HG03432 (cell line): ENCODE data around the gene IGSF5.
"Not testable (repeated sequence)": the region's sequence is repeated elsewhere in the genome, so short reads cannot be mapped to it uniquely, and the experiment has no call there.

Source experiments
- ATAC-seq: cut with Tn5 transposase; IDR thresholded peaks from one replicate; pipeline ENCODE4 v1.9.1; 2021; ENCODE audit warnings: mild to moderate bottlenecking, moderate library complexity; ENCODE audit not compliant: unreplicated experiment

Gene IGSF5

GRCh38 chr21:39737376-39738000, 7.5 kb upstream of the IGSF5 start:
- ATAC-seq, result no peak

DNA sequence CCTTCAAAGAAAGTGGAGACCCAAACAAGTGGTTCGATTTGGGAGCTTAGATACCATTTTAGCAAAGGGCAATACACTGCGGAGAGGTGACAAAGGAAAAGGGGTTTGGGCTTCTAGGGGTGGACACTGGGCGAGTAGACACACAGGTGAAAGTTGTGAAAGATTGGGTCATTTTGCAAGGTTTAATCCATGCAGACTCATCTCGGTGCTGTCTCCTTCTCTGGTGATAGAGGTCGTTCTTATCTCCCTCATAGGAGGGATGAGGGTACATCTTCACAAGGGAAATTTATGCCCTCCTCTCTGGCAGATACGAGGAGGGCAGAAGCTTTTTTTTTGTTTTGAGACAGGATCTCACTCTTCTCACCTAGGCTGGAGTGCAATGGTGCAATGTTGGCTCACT, 6.4 kb upstream of the IGSF5 start:
- no peak for ATAC-seq

DNA sequence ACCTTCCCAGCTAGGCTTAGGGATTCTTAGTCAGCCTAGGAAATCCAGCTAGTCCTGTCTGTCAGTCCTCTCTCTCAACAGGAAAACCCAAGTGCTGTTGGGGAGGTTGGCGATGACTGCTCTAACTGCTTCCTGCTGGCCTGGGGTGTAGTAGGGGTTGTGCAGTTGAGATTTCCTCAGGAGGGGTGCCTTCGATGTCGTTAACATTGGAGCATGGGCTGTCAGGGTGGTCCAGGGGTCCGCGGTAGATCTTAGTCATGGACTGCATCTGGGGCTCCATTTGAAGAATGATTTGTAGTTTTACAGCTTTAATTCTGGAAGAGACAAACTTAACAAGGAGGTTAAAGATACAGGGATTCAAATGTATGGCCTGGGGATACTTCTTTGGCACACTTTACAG, 5.5 kb upstream of the IGSF5 start:
- not testable (repeated sequence) for ATAC-seq

DNA sequence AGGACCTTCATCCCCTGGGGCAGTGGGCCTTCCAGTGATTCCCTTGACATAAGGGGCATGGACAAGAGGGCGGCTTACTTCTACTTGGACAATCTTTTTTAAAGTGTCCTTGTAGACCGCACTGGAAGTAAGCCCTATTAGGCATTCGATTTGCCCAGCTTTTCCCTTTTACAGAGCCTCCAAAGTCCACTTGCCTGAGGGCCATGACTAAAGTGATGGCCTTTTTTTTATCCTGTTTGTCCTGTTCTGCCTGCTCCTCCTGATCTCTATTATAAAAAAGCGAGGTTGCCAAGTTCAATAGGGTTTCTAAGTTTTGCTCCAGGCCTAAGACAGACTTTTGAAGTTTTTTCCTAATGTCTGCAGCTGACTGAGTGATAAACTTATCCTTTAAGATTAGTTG, 2.4 kb upstream of the IGSF5 start:
- not testable (repeated sequence) for ATAC-seq

GRCh38 chr21:39745332-39745731, 349 bp downstream of the IGSF5 start:
- not testable (repeated sequence) for ATAC-seq

DNA sequence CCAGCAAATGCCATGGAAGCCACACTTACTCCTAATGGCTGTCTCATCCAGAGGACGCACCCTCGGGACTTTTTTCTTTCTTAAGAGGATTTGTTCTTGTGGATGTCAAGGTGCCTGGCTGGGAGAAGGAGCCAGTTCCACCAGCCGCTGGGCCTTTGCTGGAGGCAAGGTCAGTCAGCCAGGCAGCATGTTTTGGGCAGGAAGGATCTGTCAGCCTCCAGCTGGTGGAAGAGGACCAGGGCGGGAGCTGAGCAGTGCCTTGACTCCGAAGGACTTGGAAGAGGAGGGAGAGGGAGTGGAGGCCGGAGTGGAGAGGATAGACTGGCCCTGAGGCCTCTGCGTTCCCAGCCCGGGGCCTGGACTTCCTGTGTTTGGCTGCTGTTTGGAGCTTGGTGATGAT, 5.7 kb downstream of the IGSF5 start:
- ATAC-seq, result no peak

DNA sequence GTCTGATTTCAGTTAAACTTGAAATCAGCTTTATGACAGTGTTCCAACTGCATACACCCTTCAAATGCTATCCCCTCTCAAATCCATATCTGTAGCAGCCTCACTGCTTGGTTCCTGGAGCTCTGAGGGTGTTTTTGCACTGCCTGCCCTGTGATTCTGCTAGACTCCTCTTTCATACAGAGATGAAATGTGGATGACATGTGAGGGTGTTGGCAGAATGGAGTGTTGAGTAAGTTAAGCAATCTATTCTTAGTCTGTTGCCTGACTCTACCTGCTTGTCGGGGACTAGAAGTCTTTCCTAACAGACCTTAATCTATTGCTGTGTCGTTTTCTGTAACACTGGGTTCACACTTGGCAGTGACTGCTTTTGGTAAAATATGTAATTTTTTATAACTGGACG, 9.8 kb downstream of the IGSF5 start:
- ATAC-seq, result no peak

DNA sequence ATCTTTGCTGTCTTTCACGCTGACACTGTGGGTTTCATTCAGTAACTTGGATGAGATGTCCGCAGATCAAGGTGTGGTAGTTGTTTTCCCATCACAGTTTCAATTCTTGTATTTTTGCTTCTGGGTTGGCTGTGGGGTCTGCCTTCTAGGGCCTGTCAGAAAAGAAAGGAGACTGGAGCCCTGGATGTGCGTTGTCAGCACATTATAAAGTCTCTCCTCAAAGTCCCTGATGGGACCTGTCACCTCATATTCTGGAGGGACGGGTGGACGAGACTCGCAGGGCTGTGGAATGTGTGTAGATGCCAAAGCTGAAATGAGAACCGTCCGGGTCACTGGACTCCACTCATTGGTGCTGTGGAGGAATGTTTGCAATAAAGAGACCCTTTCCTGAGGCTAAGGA, 11.3 kb downstream of the IGSF5 start:
- no peak for ATAC-seq

GRCh38 chr21:39763272-39763970, 18.4 kb downstream of the IGSF5 start:
- ATAC-seq, result no peak

- ATAC-seq, result no peak
Observed at GRCh38 chr21:39774227-39774626, 29.2 kb downstream of the IGSF5 start.

GRCh38 chr21:39775816-39776215, 30.8 kb downstream of the IGSF5 start:
- ATAC-seq, result no peak

GRCh38 chr21:39776589-39776988, 31.6 kb downstream of the IGSF5 start:
- ATAC-seq, result no peak

- no peak for ATAC-seq
Observed at GRCh38 chr21:39781331-39781730, 36.3 kb downstream of the IGSF5 start.

GRCh38 chr21:39788383-39788782, 43.4 kb downstream of the IGSF5 start:
- ATAC-seq, result no peak

DNA sequence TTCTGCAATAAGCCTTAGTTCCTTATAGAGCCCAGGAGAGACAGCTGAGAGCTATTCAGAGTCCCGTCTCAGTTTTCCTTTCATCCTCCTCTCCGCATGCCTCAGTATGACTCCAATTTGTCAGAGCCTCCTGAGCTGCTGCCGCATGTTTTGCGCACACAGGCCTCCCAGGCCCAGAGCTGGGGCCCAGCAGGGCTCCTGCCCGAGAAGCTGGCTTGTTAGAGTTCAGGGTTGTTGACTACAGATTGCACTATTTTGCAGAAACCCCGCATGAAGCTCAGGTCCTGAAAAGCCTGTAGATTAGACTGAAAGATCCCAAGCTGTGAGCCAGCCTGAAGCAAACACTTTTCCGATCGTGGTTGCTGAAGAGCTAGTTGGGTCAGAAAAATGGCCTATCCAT, 51.5 kb downstream of the IGSF5 start:
- ATAC-seq, result no peak

GRCh38 chr21:39799178-39799577, 54.2 kb downstream of the IGSF5 start:
- ATAC-seq, result no peak

- ATAC-seq, result no peak
Observed at GRCh38 chr21:39800311-39800710, 55.3 kb downstream of the IGSF5 start.

DNA sequence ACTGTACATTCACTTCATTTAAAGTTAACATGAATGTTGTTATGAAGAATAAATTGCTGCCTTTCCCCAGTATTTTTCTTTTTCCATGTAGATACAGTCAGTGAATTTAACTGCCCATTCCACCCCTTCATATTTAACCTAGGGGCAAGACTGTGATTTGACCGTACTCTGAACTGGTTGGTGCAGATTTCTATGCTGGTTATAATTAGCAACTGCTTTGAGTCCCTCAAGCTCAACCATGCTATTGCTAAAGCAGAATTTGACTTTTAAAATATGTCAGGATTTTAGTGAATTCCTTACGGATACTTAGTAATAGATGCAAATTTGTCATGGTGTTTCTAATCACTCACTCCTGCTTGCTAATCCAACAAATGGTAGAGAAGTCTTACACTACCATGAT, 57.2 kb downstream of the IGSF5 start:
- no peak for ATAC-seq

DNA sequence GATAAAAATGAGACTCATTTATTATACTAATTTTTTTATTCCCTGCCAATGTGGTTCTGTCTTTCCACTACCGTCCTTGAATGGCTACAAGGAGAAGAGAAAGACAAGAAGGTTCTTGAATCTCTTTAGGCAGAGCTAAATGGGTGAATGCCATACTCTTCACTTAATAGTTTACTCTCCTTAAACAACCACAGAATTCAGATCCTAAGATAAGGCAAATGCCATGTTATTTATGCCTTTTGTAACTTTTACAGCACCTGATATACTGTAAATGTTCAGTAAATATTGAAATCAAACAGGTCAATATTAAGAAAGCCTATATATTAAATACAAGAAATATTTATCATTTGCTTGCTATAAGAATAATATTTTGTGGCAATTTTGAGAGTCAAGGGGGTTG, 58.4 kb downstream of the IGSF5 start:
- no peak for ATAC-seq

- no peak for ATAC-seq
Observed at GRCh38 chr21:39804240-39804639, 59.3 kb downstream of the IGSF5 start.

DNA sequence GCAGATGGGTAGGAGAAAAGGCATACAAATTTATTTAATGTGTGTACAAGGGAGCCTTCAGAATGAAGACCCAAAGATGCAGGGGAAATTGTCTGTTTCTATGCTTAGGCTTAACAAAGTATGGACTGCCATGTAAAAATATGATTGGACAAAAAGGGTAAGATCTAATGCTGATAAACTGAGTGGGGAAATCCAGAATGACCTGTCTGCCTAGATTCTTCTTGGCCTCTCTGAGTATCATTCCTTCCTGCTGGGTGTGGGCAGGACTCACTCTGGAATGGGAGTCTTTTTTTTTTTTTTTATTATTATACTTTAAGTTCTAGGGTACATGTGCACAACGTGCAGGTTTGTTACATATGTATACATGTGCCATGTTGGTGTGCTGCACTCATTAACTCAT, 61.0 kb downstream of the IGSF5 start:
- no peak for ATAC-seq

DNA sequence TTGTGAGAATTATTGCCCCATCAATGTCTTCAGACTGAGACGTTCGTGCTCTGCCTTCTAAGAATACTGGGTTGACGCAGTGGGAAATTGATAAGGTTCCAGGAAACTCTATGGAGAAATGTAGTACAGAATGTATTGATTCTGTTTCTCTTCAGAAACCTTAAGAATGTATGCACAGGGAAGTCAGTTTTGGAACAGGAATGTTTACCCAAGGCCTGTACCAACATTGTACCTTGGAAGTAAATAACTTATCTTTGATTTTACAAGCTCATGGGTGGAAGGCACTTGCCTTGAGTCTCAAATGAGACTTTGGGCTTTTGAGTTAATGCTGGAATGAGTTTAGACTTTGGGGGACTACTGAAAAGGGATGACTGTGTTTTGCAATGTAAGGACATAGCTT, 62.8 kb downstream of the IGSF5 start:
- ATAC-seq, result no peak

- ATAC-seq, result no peak
Observed at GRCh38 chr21:39809936-39810335, 65.0 kb downstream of the IGSF5 start.
